Activated CD8-positive, alpha-beta T cell treated with anti-CD3 and anti-CD28 coated beads, Interleukin-2, amount 10 ng/mL, durations not matched to agents 7 days and 5 days (primary cell): ENCODE results near the gene MYCL. TPM values are rescaled to one million over a fixed set of nuclear protein-coding genes. Genes with fewer than 3 reads are reported as not detected.

Source experiments
- ATAC-seq: fragments of 150-1000 bp; cut with Tn5 transposase; one replicate; pipeline ENCODE4 v1.10.0; 2021; ENCODE audit warnings: moderate library complexity
- CTCF ChIA-PET: fragments of 350-600 bp; sonication (Branson Sonifier 250); formaldehyde crosslinking; loops from one replicate; lab custom pipeline; 2021; ENCODE audit warnings: antibody characterized with exemption; lab: Charles Lee
- POLR2A ChIA-PET: fragments of 350-600 bp; sonication (Branson Sonifier 250); formaldehyde crosslinking; loops from one replicate; lab custom pipeline; 2021; ENCODE audit warnings: antibody characterized with exemption; lab: Charles Lee
- DNase-seq: peaks from one replicate; pipeline ENCODE4 v3.0.0-alpha.2; 2020
- H3K27ac Mint-ChIP-seq: one replicate; pipeline ENCODE4 v1.8.0; 2021; ENCODE audit warnings: mild to moderate bottlenecking, mixed read lengths
- H3K27me3 Mint-ChIP-seq: one replicate; pipeline ENCODE4 v1.8.0; 2021; ENCODE audit warnings: low read depth, mixed read lengths
- H3K36me3 Mint-ChIP-seq: one replicate; pipeline ENCODE4 v1.8.0; 2021; ENCODE audit warnings: low read depth, mixed read lengths
- H3K4me1 Mint-ChIP-seq: one replicate; pipeline ENCODE4 v1.8.0; 2021; ENCODE audit warnings: low read depth, mixed read lengths
- H3K4me3 Mint-ChIP-seq: one replicate; pipeline ENCODE4 v1.8.0; 2021; ENCODE audit warnings: mild to moderate bottlenecking, mixed read lengths
- H3K9me3 Mint-ChIP-seq: one replicate; pipeline ENCODE4 v1.8.0; 2022; ENCODE audit warnings: mixed read lengths; ENCODE audit not compliant: insufficient read depth
- total RNA-seq, 2 experiments: library from RNA; stranded (reverse); gene quantifications; one replicate each; pipeline ENCODE4 v1.2.3, GENCODE V29; 2021

Gene MYCL
- total RNA-seq, 2 experiments from 2014 or later = not detected

DNA sequence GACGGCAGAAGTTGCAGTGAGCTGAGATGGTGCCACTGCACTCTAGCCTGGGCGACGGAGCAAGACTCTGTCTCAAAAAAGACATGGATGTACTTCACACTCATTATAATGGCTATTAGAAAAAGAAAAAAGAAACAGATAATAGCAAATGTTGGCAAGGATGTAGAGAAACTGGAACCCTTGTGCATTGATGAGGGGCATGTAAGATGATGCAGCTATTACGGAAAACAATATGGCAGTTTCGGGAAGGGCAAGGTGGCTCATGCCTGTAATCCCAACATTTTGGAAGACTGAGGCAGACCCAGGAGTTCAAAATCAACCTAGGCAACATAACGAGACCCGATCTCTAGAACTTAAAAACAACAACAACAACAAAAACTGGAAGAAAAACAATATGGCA lies 40.7 kb downstream of the MYCL start:
- Mint-ChIP-seq H3K27ac (no peak overlapping the region), H3K9me3 (no peaks in the 10 kb centered on the region), H3K36me3 (peaks cover 17% of the 10 kb centered on the region), H3K4me3 (no peak overlapping the region), H3K27me3 (no peaks in the 10 kb centered on the region), H3K4me1 (no peaks in the 10 kb centered on the region)
- ChIA-PET POLR2A (no interaction called here), CTCF (no interaction called here)
- DNase-seq = no peak
- ATAC-seq = no peak

DNA sequence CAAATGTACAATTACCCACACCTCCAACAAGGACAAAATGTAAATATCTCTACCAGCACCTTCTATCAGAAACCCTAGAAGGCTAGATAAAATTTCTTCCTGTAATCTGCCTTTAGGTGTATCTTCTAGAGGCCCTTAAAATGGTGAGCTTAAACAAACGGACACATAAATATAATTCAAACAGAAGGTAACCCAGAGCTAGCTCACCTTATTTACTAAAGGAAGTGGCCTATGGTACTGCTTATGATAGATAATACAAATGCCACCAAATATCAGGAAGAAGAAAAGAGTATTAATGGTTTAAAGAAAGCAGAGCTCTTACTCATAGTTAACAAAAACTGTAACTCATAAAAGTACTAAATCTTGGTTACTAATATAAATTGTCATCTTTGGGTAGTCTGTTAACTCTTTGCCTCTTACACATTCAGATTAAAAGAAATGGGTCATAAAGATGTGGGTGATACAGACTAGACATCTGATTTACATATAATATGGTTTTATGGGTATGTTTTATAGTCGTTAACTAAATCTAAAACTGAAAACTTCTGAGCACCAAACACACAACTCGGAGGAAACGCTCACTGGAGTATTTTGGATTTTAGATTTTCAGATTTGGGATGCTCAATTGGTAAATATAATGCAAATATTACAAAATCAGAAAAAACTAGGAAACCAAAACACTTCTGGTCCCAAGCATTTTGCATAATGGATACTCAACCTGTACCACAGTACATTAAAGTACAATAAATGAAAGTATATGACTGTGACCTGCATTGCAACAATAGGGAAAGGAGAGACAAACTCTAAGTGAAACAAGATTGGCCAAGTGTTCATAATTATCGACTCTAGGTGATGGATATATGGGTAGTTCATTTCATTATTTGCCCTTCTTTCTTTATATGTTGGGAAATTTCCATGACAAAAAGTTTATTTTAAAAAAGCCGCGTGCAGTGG lies 41.6 kb downstream of the MYCL start:
- no peak overlapping the region for H3K27ac Mint-ChIP-seq
- H3K9me3 Mint-ChIP-seq = no peaks in the 10 kb centered on the region
- ATAC-seq (no peak), DNase-seq (no peak)
- ChIA-PET CTCF (interaction anchor here (0.8 to 2.0 kb wide), 3 partner anchors 14 to 202 kb away, joined by 3 to 6 read pairs (median 3); partner anchors contain the start of gene MYCL), POLR2A (no interaction called here)
- H3K4me3 Mint-ChIP-seq = no peak overlapping the region
- peaks cover 22% of the 10 kb centered on the region for H3K36me3 Mint-ChIP-seq
- H3K27me3 Mint-ChIP-seq = no peaks in the 10 kb centered on the region
- H3K4me1 Mint-ChIP-seq = no peaks in the 10 kb centered on the region

DNA sequence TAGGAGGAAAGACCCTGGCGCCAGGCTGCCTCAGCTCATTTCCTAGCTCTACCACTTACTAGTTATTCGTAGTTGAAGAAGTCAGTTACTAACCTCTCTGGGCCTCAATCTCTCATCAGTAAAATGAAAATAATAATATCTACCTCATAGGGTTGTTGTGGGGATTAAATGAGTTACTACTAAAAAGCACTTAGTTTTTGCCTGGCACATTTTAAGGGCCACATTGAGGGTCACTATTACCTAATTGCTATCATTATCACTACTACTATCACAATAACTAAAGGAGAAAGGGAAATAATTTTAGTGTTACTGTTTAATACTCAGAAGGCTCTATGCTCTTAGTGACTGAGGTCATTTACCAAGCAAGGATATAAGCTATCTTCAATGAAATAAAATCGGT lies 43.4 kb downstream of the MYCL start:
- CTCF ChIA-PET = interaction anchor here (1.0 to 2.0 kb wide), 4 partner anchors 21 to 115 kb away, joined by 3 to 6 read pairs (median 4); partner anchors contain the start of gene MYCL
- POLR2A ChIA-PET = interaction anchor here (2.2 kb wide), 1 partner anchor 12 kb away, joined by 7 read pairs; no protein-coding TSS in a partner anchor
- DNase-seq (no peak), ATAC-seq (no peak)
- no peak overlapping the region for H3K4me3 Mint-ChIP-seq
- no peaks in the 10 kb centered on the region for H3K27me3 Mint-ChIP-seq
- no peak overlapping the region for H3K27ac Mint-ChIP-seq
- no peaks in the 10 kb centered on the region for H3K9me3 Mint-ChIP-seq
- H3K36me3 Mint-ChIP-seq = peaks cover 24% of the 10 kb centered on the region
- H3K4me1 Mint-ChIP-seq = no peaks in the 10 kb centered on the region

DNA sequence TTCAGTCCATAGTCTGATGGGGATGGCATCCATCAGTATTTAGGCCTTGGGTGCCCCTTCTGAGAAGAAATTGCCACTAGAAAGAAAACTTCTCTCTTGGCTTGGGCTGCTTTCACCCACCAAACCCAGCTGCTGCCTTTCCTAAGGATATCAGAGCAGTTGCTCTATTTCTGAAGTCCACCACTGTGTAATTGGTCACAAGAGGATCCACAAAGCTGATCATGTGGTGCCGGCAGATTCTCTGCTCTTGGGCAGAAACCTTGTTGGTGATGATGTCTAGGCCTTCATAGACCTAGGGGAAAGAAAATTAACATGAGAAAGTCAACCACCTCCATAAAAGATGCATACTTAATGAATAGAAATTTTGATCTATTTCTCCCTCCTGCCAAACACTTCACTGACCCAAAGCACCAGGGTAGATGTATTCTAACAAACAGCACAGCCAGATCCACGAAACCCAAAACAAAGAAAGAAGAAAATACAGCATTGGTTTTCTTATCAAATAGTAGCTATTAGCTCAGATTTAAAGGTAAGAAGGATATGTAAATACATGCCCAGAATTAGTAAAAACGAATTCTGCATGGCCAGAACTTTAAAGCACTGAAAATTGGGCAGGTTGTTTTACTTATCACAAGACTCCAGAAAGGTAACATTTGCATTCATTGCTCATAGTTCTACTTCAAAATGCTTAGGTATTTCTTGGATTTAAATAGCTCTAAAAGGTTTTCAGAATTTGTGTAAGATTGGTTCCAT lies 44.4 kb downstream of the MYCL start:
- Mint-ChIP-seq H3K27me3 (no peaks in the 10 kb centered on the region), H3K9me3 (no peaks in the 10 kb centered on the region), H3K36me3 (peaks cover 23% of the 10 kb centered on the region), H3K4me3 (no peak overlapping the region), H3K27ac (no peak overlapping the region), H3K4me1 (no peaks in the 10 kb centered on the region)
- no peak for ATAC-seq
- POLR2A ChIA-PET = interaction anchor here (2.2 kb wide), 1 partner anchor 11 kb away, joined by 7 read pairs; no protein-coding TSS in a partner anchor
- DNase-seq = no peak
- CTCF ChIA-PET = interaction anchor here (0.9 to 1.6 kb wide), 6 partner anchors 10 to 116 kb away, joined by 3 to 5 read pairs (median 3); no protein-coding TSS in a partner anchor

- H3K36me3 Mint-ChIP-seq = peaks cover 17% of the 10 kb centered on the region
- DNase-seq = no peak
- H3K4me1 Mint-ChIP-seq = peaks cover 5% of the 10 kb centered on the region
- ChIA-PET CTCF (no interaction called here), POLR2A (no interaction called here)
- H3K27ac Mint-ChIP-seq = no peak overlapping the region
- H3K27me3 Mint-ChIP-seq = no peaks in the 10 kb centered on the region
- H3K4me3 Mint-ChIP-seq = no peak overlapping the region
- no peaks in the 10 kb centered on the region for H3K9me3 Mint-ChIP-seq
- ATAC-seq = no peak
Measured at GRCh38 chr1:39854738-39855137, 47.0 kb downstream of the MYCL start.

GRCh38 chr1:39854314-39854713 lies 47.4 kb downstream of the MYCL start:
- no peaks in the 10 kb centered on the region for H3K9me3 Mint-ChIP-seq
- no peak for DNase-seq
- ChIA-PET CTCF (no interaction called here), POLR2A (no interaction called here)
- no peak overlapping the region for H3K4me3 Mint-ChIP-seq
- H3K36me3 Mint-ChIP-seq = peaks cover 18% of the 10 kb centered on the region
- no peaks in the 10 kb centered on the region for H3K27me3 Mint-ChIP-seq
- ATAC-seq = no peak
- no peak overlapping the region for H3K27ac Mint-ChIP-seq
- peaks cover 5% of the 10 kb centered on the region for H3K4me1 Mint-ChIP-seq

- no peak overlapping the region for H3K27ac Mint-ChIP-seq
- no peaks in the 10 kb centered on the region for H3K9me3 Mint-ChIP-seq
- H3K4me1 Mint-ChIP-seq = peaks cover 5% of the 10 kb centered on the region
- CTCF ChIA-PET = no interaction called here
- POLR2A ChIA-PET = no interaction called here
- H3K27me3 Mint-ChIP-seq = no peaks in the 10 kb centered on the region
- ATAC-seq = no peak
- no peak overlapping the region for H3K4me3 Mint-ChIP-seq
- H3K36me3 Mint-ChIP-seq = peaks cover 21% of the 10 kb centered on the region
- no peak for DNase-seq
Measured at GRCh38 chr1:39852876-39853275, 48.8 kb downstream of the MYCL start.

DNA sequence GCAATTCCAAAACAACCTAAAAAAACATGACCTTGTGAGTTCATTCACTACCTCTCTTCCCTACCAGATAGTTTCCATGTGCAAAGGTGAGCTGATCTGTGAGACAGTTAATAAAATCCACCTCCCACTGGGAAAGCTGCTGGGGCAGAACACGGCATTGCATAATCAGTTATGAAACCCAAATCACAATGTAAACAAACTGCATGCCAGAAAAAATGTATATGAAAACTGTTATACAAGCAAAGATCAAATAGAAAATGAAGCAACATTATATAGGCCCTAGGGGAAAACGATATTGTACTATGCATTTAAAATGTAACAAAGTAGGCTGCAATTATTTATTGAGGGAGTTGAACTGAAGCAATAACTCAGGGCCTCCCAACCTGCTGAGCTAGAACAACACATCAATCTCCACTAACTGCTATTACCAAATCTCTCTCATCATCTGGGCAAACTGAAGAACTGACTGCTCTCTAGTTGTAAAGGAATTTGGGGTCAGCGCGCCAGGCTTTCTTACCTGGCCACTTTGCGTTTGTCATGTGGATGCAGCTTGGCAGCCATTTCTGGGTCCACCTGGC lies 49.4 kb downstream of the MYCL start:
- peaks cover 5% of the 10 kb centered on the region for H3K4me1 Mint-ChIP-seq
- H3K4me3 Mint-ChIP-seq = no peak overlapping the region
- no peak overlapping the region for H3K27ac Mint-ChIP-seq
- H3K9me3 Mint-ChIP-seq = no peaks in the 10 kb centered on the region
- ATAC-seq (no peak), DNase-seq (no peak)
- ChIA-PET POLR2A (no interaction called here), CTCF (interaction anchor here (2.2 kb wide), 1 partner anchor 50 kb away, joined by 10 read pairs; the partner anchor contains the start of gene MYCL)
- peaks cover 26% of the 10 kb centered on the region for H3K36me3 Mint-ChIP-seq
- no peaks in the 10 kb centered on the region for H3K27me3 Mint-ChIP-seq

GRCh38 chr1:39850606-39851216 lies 51.0 kb downstream of the MYCL start:
- peaks cover 13% of the 10 kb centered on the region for H3K4me1 Mint-ChIP-seq
- H3K27me3 Mint-ChIP-seq = no peaks in the 10 kb centered on the region
- H3K36me3 Mint-ChIP-seq = peaks cover 30% of the 10 kb centered on the region
- DNase-seq = no peak
- no peak for ATAC-seq
- ChIA-PET POLR2A (no interaction called here), CTCF (interaction anchor here (0.9 to 2.2 kb wide), 2 partner anchors 52 to 60 kb away, joined by 4 to 10 read pairs; partner anchors contain the start of gene MYCL)
- H3K4me3 Mint-ChIP-seq = no peak overlapping the region
- H3K9me3 Mint-ChIP-seq = no peaks in the 10 kb centered on the region
- H3K27ac Mint-ChIP-seq = peak overlapping the region; percentile 48

- Mint-ChIP-seq H3K27me3 (no peaks in the 10 kb centered on the region), H3K4me1 (peaks cover 27% of the 10 kb centered on the region), H3K4me3 (no peak overlapping the region), H3K27ac (no peak overlapping the region), H3K36me3 (peaks cover 23% of the 10 kb centered on the region), H3K9me3 (no peaks in the 10 kb centered on the region)
- ChIA-PET CTCF (no interaction called here), POLR2A (no interaction called here)
- ATAC-seq = no peak
- DNase-seq = no peak
Measured at GRCh38 chr1:39849203-39849602, 52.5 kb downstream of the MYCL start.

DNA sequence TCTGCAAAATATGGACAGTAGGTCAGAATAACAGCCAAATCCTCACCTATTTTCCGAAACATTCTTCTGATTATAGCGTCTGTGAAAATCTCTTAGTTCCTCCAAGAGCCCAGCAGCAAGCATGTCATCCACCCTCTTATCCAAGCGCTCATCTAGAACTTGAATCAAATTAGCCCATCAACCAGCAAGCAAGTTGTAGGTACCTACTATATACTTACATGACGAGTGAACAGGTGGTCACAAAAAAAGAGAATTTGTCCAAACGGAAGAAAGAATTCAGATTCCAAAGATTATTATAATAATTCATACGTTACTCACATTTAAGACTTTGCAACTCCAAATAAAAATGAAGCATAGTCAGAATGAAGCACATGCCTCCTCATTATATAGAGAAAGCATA lies 53.8 kb downstream of the MYCL start:
- Mint-ChIP-seq H3K9me3 (no peaks in the 10 kb centered on the region), H3K4me3 (no peak overlapping the region), H3K36me3 (peaks cover 28% of the 10 kb centered on the region), H3K27ac (no peak overlapping the region), H3K27me3 (no peaks in the 10 kb centered on the region), H3K4me1 (peaks cover 35% of the 10 kb centered on the region)
- ATAC-seq = no peak
- ChIA-PET CTCF (no interaction called here), POLR2A (no interaction called here)
- no peak for DNase-seq
